SK-N-DZ (cell line): Measurements from ENCODE around the gene ACAP2.

Experiments used
- small RNA-seq, 2 experiments: library from RNA; depleted of rRNA; stranded (forward); fragments of <200 nt; gene quantifications; one replicate each; pipeline ENCODE3, GENCODE V24; 2014

ACAP2 gene

Small RNAs within 50 kb of the gene (small RNA-seq; reads per million reads assigned to genes)
- 0 reads per million in 2 experiments for gene RF00019
